GM23338 (cell line): Measurements from ENCODE around the gene KRT78.

Experiments used
- CTCF ChIP-seq, 2 experiments: fragments of 200-600 bp in 1 of 2; sonication (generic) in 1 of 2; conservative IDR thresholded peaks; 2 replicates each; pipeline versions ENCODE4 v1.5.1 to v1.6.1; 2016 to 2017; ENCODE audit warnings: antibody characterized with exemption in 2 of 2, low read depth in 2 of 2, mild to moderate bottlenecking in 2 of 2, moderate library complexity in 1 of 2
- POLR2AphosphoS5 ChIP-seq: IDR thresholded peaks from 2 replicates; pipeline ENCODE4 v1.6.1; 2016; ENCODE audit warnings: antibody characterized with exemption, low read depth

- TF ChIP-seq POLR2AphosphoS5 (no peak), CTCF (conservative IDR thresholded peaks at IDR 0.05; ENCODE audit: low read depth in 2 of 2) (no peak)
Measured at GRCh38 chr12:52878507-52879393, 30.0 kb upstream of the KRT78 start.
